GM12878 (cell line): ENCODE data around the gene PRR15. TPM values are rescaled to one million over a fixed set of nuclear protein-coding genes. Genes with fewer than 3 reads are reported as not detected.

ENCODE experiments used
- ATAC-seq: fragments of 200-7000 bp; cut with Tn5 transposase; 3 replicates; pipeline ENCODE4 v1.9.1; 2020; ENCODE audit warnings: mild to moderate bottlenecking, moderate library complexity
- BruUV-seq: library from RNA; stranded (reverse); fragments of 400-500 nt; replicated peaks from 2 replicates; lab custom pipeline; 2021; lab: Mats Ljungman, UMichigan
- CTCF ChIA-PET: fragments of 300-600 bp; sonication (Branson Sonifier 250); formaldehyde crosslinking; extraction: SDS; loops from one replicate; lab custom pipeline; 2021; ENCODE audit warnings: inconsistent platforms; lab: Yijun Ruan, JAX
- POLR2A ChIA-PET: fragments of 350-600 bp; formaldehyde crosslinking; extraction: SDS; loops from one replicate; lab custom pipeline; 2021; ENCODE audit warnings: inconsistent platforms; lab: Charles Lee
- RAD21 ChIA-PET: fragments of 300-600 bp; sonication (Branson Sonifier 250); formaldehyde crosslinking; loops from one replicate; lab custom pipeline; 2023; ENCODE audit warnings: antibody characterized with exemption; ENCODE audit not compliant: unreplicated experiment; lab: Charles Lee
- SMC1A ChIA-PET: fragments of 300-600 bp; sonication (Branson Sonifier 250); formaldehyde crosslinking; loops from one replicate; lab custom pipeline; 2023; ENCODE audit not compliant: unreplicated experiment, uncharacterized antibody; lab: Charles Lee
- DNase-seq: peaks from one replicate; pipeline ENCODE4 v3.0.0-alpha.2; 2011; ENCODE audit warnings: low read depth, low spot score
- FAIRE-seq: peaks from 3 replicates; lab custom pipeline; 2011; peaks lifted over from hg19 to GRCh38; lab: Jason Lieb, UNC
- H2AFZ ChIP-seq: 2 replicates; pipeline ENCODE4 v1.6.0; 2011; ENCODE audit warnings: low read depth, low read length, control low read depth; ENCODE audit not compliant: control insufficient read depth
- H3K27ac ChIP-seq: 2 replicates; pipeline ENCODE4 v1.5.1; 2011; ENCODE audit warnings: control low read depth; ENCODE audit not compliant: control insufficient read depth, insufficient read depth
- H3K27me3 ChIP-seq, 2 experiments: replicated peaks in 1 of 2; 2 replicates each; pipeline versions ENCODE4 v1.6.0 to v1.6.1; 2011; ENCODE audit warnings: low read length in 1 of 2; ENCODE audit not compliant: control insufficient read depth in 2 of 2, insufficient read depth in 2 of 2
- H3K36me3 ChIP-seq, 2 experiments: 2 replicates each; pipeline ENCODE4 v1.5.1; 2011; ENCODE audit warnings: low read length in 1 of 2; ENCODE audit not compliant: control insufficient read depth in 2 of 2, insufficient read depth in 2 of 2
- H3K4me1 ChIP-seq: 2 replicates; pipeline ENCODE4 v1.6.1; 2011; ENCODE audit warnings: mild to moderate bottlenecking, low read length, moderate library complexity, mixed read lengths; ENCODE audit not compliant: control insufficient read depth, insufficient read depth
- H3K4me2 ChIP-seq: 2 replicates; pipeline ENCODE4 v1.6.0; 2011; ENCODE audit warnings: control low read depth; ENCODE audit not compliant: control insufficient read depth, insufficient read depth
- H3K4me3 ChIP-seq: fragments of 200-600 bp; sonication (generic); 2 replicates; pipeline ENCODE4 v1.5.1; 2016
- H3K79me2 ChIP-seq: 2 replicates; pipeline ENCODE4 v1.6.0; 2011; ENCODE audit warnings: low read length; ENCODE audit not compliant: control insufficient read depth, insufficient read depth
- H3K9ac ChIP-seq: 2 replicates; pipeline ENCODE4 v1.8.0; 2011; ENCODE audit warnings: low read length, control low read depth, mixed read lengths; ENCODE audit not compliant: control insufficient read depth, insufficient read depth
- H3K9me3 ChIP-seq: replicated peaks from 3 replicates; pipeline ENCODE4 v1.5.1; 2011; ENCODE audit warnings: mild to moderate bottlenecking, low read length; ENCODE audit not compliant: control insufficient read depth, insufficient read depth
- H4K20me1 ChIP-seq: 2 replicates; pipeline ENCODE4 v1.6.0; 2011; ENCODE audit not compliant: control insufficient read depth, insufficient read depth
- CBX3 ChIP-seq: fragments of 200-600 bp; sonication (generic); IDR thresholded peaks from 2 replicates; pipeline ENCODE4 v1.6.1; 2016; ENCODE audit warnings: low read depth, borderline replicate concordance
- LARP7 ChIP-seq: fragments of 450-650 bp; IDR thresholded peaks from 2 replicates; pipeline ENCODE4 v1.6.1; 2017; ENCODE audit warnings: mild to moderate bottlenecking
- MYB ChIP-seq: fragments of 150-350 bp; IDR thresholded peaks from 2 replicates; pipeline ENCODE4 v1.6.1; 2014; ENCODE audit warnings: mild to moderate bottlenecking, low read depth, low read length, borderline replicate concordance
- RELB ChIP-seq: fragments of 450-650 bp; IDR thresholded peaks from 2 replicates; pipeline ENCODE4 v1.6.1; 2017; ENCODE audit warnings: low read depth, mild to moderate bottlenecking, moderate library complexity
- SRF ChIP-seq, 2 experiments: IDR thresholded peaks; 2 replicates each; pipeline ENCODE4 v1.6.1; 2011; ENCODE audit warnings: low read depth in 2 of 2, low read length in 2 of 2, mild to moderate bottlenecking in 1 of 2, moderate library complexity in 1 of 2
- TCF7 ChIP-seq: IDR thresholded peaks from 2 replicates; pipeline ENCODE4 v1.6.1; 2014; ENCODE audit warnings: antibody characterized with exemption, borderline replicate concordance
- ZBED1 ChIP-seq: IDR thresholded peaks from 2 replicates; pipeline ENCODE4 v1.6.1; 2016; ENCODE audit warnings: borderline replicate concordance
- WGBS: methylation state at CpG from one replicate; pipeline ENCODE4 v1.1.6; 2016; ENCODE audit warnings: low lambda C conversion rate; ENCODE audit not compliant: insufficient replicate concordance, insufficient coverage; ENCODE audit errors: missing lambda C conversion rate; 5-methylcytosine and 5-hydroxymethylcytosine counted together
- in situ Hi-C: fragments of 300-500 bp; cut with MboI; formaldehyde crosslinking; loops from 9 replicates; pipeline ENCODE4 v1.14.3; 2018; ENCODE audit warnings: mixed read lengths
- intact Hi-C: fragments of 100-400 bp; cut with micrococcal nuclease; formaldehyde crosslinking; loops from one replicate; pipeline ENCODE4 v1.14.2; 2022; ENCODE audit not compliant: unreplicated experiment
- polyA plus RNA-seq, 11 experiments: library from polyadenylated mRNA; depleted of rRNA in 4 of 11; unstranded in 6 of 11; stranded (reverse) in 5 of 11; fragments of >200 nt; fragmentation: Nextera tagmentation in 4 of 11; fragmentation: Illumina TruSeq in 1 of 11; extraction: Ambion mirVana in 4 of 11; extraction: Trizol in 1 of 11; gene quantifications; 1 replicate in 1 of 11; 2 replicates in 10 of 11; pipeline versions ENCODE4 v1.2.1 to v1.2.3, GENCODE V29; 2011 to 2016; ENCODE audit warnings: inconsistent platforms in 2 of 11, missing spikeins in 2 of 11, low read depth in 1 of 11
- total RNA-seq, 4 experiments: library from RNA; depleted of rRNA in 3 of 4; stranded (reverse); fragments of >200 nt in 3 of 4; fragmentation: Illumina TruSeq in 1 of 4; extraction: Trizol in 1 of 4; gene quantifications; 2 replicates each; pipeline versions ENCODE4 v1.2.1 to v1.2.3, GENCODE V29; 2013 to 2021
- TF ChIP-seq, protein P1 (sequence below): fragments of 450-650 bp; formaldehyde crosslinking; IDR thresholded peaks from 2 replicates; pipeline ENCODE4 v1.5.0; 2022; ENCODE audit warnings: mild to moderate bottlenecking, missing genetic modification characterization
- TF ChIP-seq, protein P2 (sequence below): IDR thresholded peaks from 2 replicates; pipeline ENCODE4 v1.6.1; 2011; ENCODE audit warnings: mild to moderate bottlenecking, low read depth, low read length, moderate library complexity; ENCODE audit not compliant: insufficient replicate concordance

PRR15 gene
- total and polyA plus RNA-seq, 10 of the 15 experiments (the other 5 are each of a cell fraction or from before 2014, with no cell fraction given): not detected

GRCh38 chr7:29518616-29519015 is 45.0 kb upstream of the PRR15 start (continued):
- no peak for TF ChIP-seq RELB

DNA sequence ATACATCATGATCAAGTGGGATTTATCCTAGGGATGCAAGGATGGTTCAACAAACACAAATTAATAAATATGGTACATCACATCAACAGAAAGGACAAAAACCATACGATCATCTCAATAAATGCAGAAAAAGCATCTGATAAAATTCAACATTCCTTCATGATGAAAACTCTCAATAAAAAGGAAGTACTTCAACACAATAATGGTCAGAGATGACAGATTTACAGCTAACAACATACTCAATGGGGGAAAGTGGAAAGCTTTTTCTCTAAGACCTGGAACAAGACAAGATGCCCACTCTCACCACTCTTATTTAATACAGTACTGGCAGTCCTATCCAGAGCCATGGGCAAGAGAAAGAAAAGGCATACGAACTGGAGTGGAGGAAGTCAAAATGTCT is 39.9 kb upstream of the PRR15 start:
- WGBS: 13% methylated on average over 2 of the region's 2 CpGs
- Histone ChIP-seq H3K4me3 (no peak overlapping the region), H2AFZ (no peak overlapping the region), H3K4me1 (no peaks in the 10 kb centered on the region), H3K9me3 (no peaks in the 10 kb centered on the region), H3K36me3 (no peaks in the 10 kb centered on the region), H3K27ac (no peak overlapping the region), H3K79me2 (no peaks in the 10 kb centered on the region), H3K27me3 (0 out of 4 replicates have a peak, but pooled peaks cover 0 to 2% of the 10 kb centered on the region in 2 experiments), H3K4me2 (no peak overlapping the region), H3K9ac (no peak overlapping the region), H4K20me1 (no peaks in the 10 kb centered on the region)
- ChIA-PET POLR2A (no interaction called here), CTCF (no interaction called here), RAD21 (no interaction called here), SMC1A (no interaction called here)
- TF ChIP-seq LARP7 (no peak), ZBED1 (no peak), CBX3 (no peak), SRF (IDR thresholded peaks at IDR 0.05; ENCODE audit: low read depth in 2 of 2, low read length in 2 of 2) (no peak), TCF7 (no peak), MYB (no peak)
- TF ChIP-seq, protein P1, sequence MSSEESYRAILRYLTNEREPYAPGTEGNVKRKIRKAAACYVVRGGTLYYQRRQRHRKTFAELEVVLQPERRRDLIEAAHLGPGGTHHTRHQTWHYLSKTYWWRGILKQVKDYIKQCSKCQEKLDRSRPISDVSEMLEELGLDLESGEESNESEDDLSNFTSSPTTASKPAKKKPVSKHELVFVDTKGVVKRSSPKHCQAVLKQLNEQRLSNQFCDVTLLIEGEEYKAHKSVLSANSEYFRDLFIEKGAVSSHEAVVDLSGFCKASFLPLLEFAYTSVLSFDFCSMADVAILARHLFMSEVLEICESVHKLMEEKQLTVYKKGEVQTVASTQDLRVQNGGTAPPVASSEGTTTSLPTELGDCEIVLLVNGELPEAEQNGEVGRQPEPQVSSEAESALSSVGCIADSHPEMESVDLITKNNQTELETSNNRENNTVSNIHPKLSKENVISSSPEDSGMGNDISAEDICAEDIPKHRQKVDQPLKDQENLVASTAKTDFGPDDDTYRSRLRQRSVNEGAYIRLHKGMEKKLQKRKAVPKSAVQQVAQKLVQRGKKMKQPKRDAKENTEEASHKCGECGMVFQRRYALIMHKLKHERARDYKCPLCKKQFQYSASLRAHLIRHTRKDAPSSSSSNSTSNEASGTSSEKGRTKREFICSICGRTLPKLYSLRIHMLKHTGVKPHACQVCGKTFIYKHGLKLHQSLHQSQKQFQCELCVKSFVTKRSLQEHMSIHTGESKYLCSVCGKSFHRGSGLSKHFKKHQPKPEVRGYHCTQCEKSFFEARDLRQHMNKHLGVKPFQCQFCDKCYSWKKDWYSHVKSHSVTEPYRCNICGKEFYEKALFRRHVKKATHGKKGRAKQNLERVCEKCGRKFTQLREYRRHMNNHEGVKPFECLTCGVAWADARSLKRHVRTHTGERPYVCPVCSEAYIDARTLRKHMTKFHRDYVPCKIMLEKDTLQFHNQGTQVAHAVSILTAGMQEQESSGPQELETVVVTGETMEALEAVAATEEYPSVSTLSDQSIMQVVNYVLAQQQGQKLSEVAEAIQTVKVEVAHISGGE (CRISPR knock-in tag): no peak
- TF ChIP-seq, protein P2, sequence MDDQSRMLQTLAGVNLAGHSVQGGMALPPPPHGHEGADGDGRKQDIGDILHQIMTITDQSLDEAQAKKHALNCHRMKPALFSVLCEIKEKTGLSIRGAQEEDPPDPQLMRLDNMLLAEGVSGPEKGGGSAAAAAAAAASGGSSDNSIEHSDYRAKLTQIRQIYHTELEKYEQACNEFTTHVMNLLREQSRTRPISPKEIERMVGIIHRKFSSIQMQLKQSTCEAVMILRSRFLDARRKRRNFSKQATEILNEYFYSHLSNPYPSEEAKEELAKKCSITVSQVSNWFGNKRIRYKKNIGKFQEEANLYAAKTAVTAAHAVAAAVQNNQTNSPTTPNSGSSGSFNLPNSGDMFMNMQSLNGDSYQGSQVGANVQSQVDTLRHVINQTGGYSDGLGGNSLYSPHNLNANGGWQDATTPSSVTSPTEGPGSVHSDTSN: no peak
- BruUV-seq: no TSS peak
- DNase-seq (no peak), FAIRE-seq (no peak), ATAC-seq (no peak)
- in situ Hi-C loops: no loop called here
- intact Hi-C loops: no loop called here
